HepG2 (cell line): ENCODE data around the gene PML. TPM values are rescaled to one million over a fixed set of nuclear protein-coding genes. Genes with fewer than 3 reads are reported as not detected.
"Not testable (repeated sequence)": the region's sequence is repeated elsewhere in the genome, so short reads cannot be mapped to it uniquely, and the experiment has no call there.

Source experiments
- ATAC-seq: fragments of 200-7000 bp; cut with Tn5 transposase; 3 replicates; pipeline ENCODE4 v1.9.1; 2020; ENCODE audit warnings: mild to moderate bottlenecking, moderate library complexity
- BruUV-seq: library from RNA; stranded (reverse); fragments of 400-500 nt; replicated peaks from 2 replicates; lab custom pipeline; 2021; lab: Mats Ljungman, UMichigan
- CTCF ChIA-PET: fragments of 300-600 bp; formaldehyde crosslinking; extraction: SDS; loops from one replicate; lab custom pipeline; 2021; ENCODE audit warnings: low total read pairs, inconsistent platforms, low intra/inter-chr PET ratio; lab: Yijun Ruan, JAX
- POLR2A ChIA-PET: fragments of 350-600 bp; sonication (Branson Sonifier 250); formaldehyde crosslinking; loops from one replicate; lab custom pipeline; 2020; ENCODE audit warnings: antibody characterized with exemption, inconsistent platforms; lab: Yijun Ruan, JAX
- DNase-seq: peaks from one replicate; pipeline ENCODE4 v3.0.0-alpha.2; 2015; ENCODE audit warnings: low spot score
- FAIRE-seq: peaks from 3 replicates; lab custom pipeline; 2011; peaks lifted over from hg19 to GRCh38; lab: Jason Lieb, UNC
- H2AFZ ChIP-seq: one replicate; pipeline ENCODE4 v1.6.1; 2011; ENCODE audit warnings: low read length, inconsistent platforms
- H3K27ac ChIP-seq: fragments of 300-600 bp; 3 replicates; pipeline ENCODE4 v1.8.0; 2011; ENCODE audit warnings: mixed run types, mild to moderate bottlenecking, mixed read lengths, low read length, inconsistent platforms; ENCODE audit not compliant: insufficient read depth; ENCODE audit errors: extremely low read length
- H3K27me3 ChIP-seq, 2 experiments: fragments of 200-600 bp in 1 of 2; 2 replicates in 1 of 2; 3 replicates in 1 of 2; pipeline versions ENCODE4 v1.6.0 to v1.8.0; 2011; ENCODE audit warnings: low read length in 2 of 2, mild to moderate bottlenecking in 2 of 2, moderate library complexity in 2 of 2, inconsistent platforms in 1 of 2; ENCODE audit not compliant: insufficient read depth in 2 of 2, control insufficient read depth in 1 of 2
- H3K36me3 ChIP-seq, 2 experiments: fragments of 200-600 bp in 1 of 2; replicated peaks in 1 of 2; 2 replicates in 1 of 2; 3 replicates in 1 of 2; pipeline versions ENCODE4 v1.5.1 to v1.8.0; 2011; ENCODE audit warnings: low read length in 2 of 2, inconsistent platforms in 1 of 2; ENCODE audit not compliant: insufficient read depth in 2 of 2, control insufficient read depth in 1 of 2
- H3K4me1 ChIP-seq: 2 replicates; pipeline ENCODE4 v1.5.1; 2012; ENCODE audit warnings: low read length, inconsistent platforms; ENCODE audit not compliant: insufficient read depth
- H3K4me2 ChIP-seq: 2 replicates; pipeline ENCODE4 v1.6.0; 2011; ENCODE audit warnings: low read depth, low read length, inconsistent platforms
- H3K4me3 ChIP-seq, 3 experiments: fragments of 200-600 bp in 1 of 3; sonication (generic), shearing (Covaris generic) in 1 of 3; replicated peaks in 1 of 3; 2 replicates each; pipeline ENCODE4 v1.5.1; 2011 to 2016; ENCODE audit warnings: low read length in 3 of 3, inconsistent platforms in 2 of 3, low read depth in 2 of 3, mild to moderate bottlenecking in 2 of 3, control low read depth in 1 of 3, mixed read lengths in 1 of 3; ENCODE audit not compliant: insufficient read depth in 1 of 3
- H3K79me2 ChIP-seq: one replicate; pipeline ENCODE4 v1.6.1; 2011; ENCODE audit warnings: low read length, inconsistent platforms; ENCODE audit not compliant: insufficient read depth
- H3K9ac ChIP-seq: 2 replicates; pipeline ENCODE4 v1.6.0; 2011; ENCODE audit warnings: mild to moderate bottlenecking, low read depth, low read length, inconsistent platforms; ENCODE audit not compliant: insufficient read depth
- H3K9me3 ChIP-seq: 2 replicates; pipeline ENCODE4 v1.5.1; 2012; ENCODE audit warnings: mild to moderate bottlenecking, low read length
- H4K20me1 ChIP-seq: 2 replicates; pipeline ENCODE4 v1.6.0; 2011; ENCODE audit warnings: inconsistent platforms, mild to moderate bottlenecking, low read length, moderate library complexity; ENCODE audit not compliant: insufficient read depth
- FOXA1 ChIP-seq, 2 experiments: fragments of 450-650 bp in 1 of 2; sonication (generic) in 1 of 2; formaldehyde crosslinking in 1 of 2; IDR thresholded peaks; 2 replicates each; pipeline versions ENCODE4 v1.4.0 to v1.6.1; 2016 to 2020; ENCODE audit warnings: missing genetic modification reagents in 1 of 2
- NFYC ChIP-seq: IDR thresholded peaks from 2 replicates; pipeline ENCODE4 v1.6.1; 2016; ENCODE audit warnings: missing genetic modification reagents, missing compliant biosample characterization
- PAF1 ChIP-seq: IDR thresholded peaks from 2 replicates; pipeline ENCODE4 v1.6.1; 2016; ENCODE audit warnings: missing genetic modification reagents, missing compliant biosample characterization
- PHF8 ChIP-seq: sonication (generic); formaldehyde crosslinking; IDR thresholded peaks from 2 replicates; pipeline ENCODE4 v1.5.0; 2020; ENCODE audit warnings: missing genetic modification reagents
- RERE ChIP-seq: IDR thresholded peaks from 2 replicates; pipeline ENCODE4 v1.6.1; 2016; ENCODE audit warnings: low read depth, missing genetic modification reagents, missing compliant biosample characterization
- WGBS: methylation state at CpG from one replicate; pipeline ENCODE4 v1.1.6; 2017; ENCODE audit warnings: low lambda C conversion rate; 5-methylcytosine and 5-hydroxymethylcytosine counted together
- in situ Hi-C: cut with HindIII; loops from 2 replicates; pipeline ENCODE4 v1.10.0; 2017; ENCODE audit warnings: low pct_unique_long_range_greater_than_20kb; ENCODE audit not compliant: extremely low pct_ligation_motif_present
- intact Hi-C: fragments of 100-400 bp; cut with micrococcal nuclease; formaldehyde crosslinking; loops from one replicate; pipeline ENCODE4 v1.10.0; 2022; ENCODE audit not compliant: unreplicated experiment
- polyA plus RNA-seq, 8 experiments: library from polyadenylated mRNA; depleted of rRNA in 3 of 8; stranded (reverse) in 7 of 8; unstranded in 1 of 8; fragments of >200 nt; fragmentation: Illumina TruSeq in 4 of 8; extraction: Trizol in 4 of 8; gene quantifications; 2 replicates each; pipeline versions ENCODE4 v1.2.1 to v1.2.3, GENCODE V29; 2011 to 2016; ENCODE audit warnings: low read depth in 4 of 8, missing spikeins in 1 of 8, mixed read lengths in 1 of 8; ENCODE audit not compliant: insufficient read depth in 1 of 8
- total RNA-seq, 5 experiments: library from RNA; depleted of rRNA; stranded (reverse); fragments of >200 nt; fragmentation: Illumina TruSeq; extraction: Trizol; gene quantifications; 2 replicates each; pipeline ENCODE4 v1.2.3, GENCODE V29; 2016; ENCODE audit warnings: low read depth in 1 of 5

Gene PML
- total and polyA plus RNA-seq, 2 of the 13 experiments (the other 11 are each of a cell fraction or from before 2014, with no cell fraction given), result 2.9 to 3.9 TPM

- no peak for TF ChIP-seq RERE (CRISPR knock-in tag)
- TF ChIP-seq PHF8 (CRISPR knock-in tag), result no peak
- no peak for TF ChIP-seq FOXA1 (IDR thresholded peaks at IDR 0.05)
- no peak for TF ChIP-seq FOXA1 (CRISPR knock-in tag; IDR thresholded peaks at IDR 0.05)
- TF ChIP-seq PAF1 (CRISPR knock-in tag), result no peak
Observed at GRCh38 chr15:74050556-74051234, 56.2 kb downstream of the PML start (continued).

DNA sequence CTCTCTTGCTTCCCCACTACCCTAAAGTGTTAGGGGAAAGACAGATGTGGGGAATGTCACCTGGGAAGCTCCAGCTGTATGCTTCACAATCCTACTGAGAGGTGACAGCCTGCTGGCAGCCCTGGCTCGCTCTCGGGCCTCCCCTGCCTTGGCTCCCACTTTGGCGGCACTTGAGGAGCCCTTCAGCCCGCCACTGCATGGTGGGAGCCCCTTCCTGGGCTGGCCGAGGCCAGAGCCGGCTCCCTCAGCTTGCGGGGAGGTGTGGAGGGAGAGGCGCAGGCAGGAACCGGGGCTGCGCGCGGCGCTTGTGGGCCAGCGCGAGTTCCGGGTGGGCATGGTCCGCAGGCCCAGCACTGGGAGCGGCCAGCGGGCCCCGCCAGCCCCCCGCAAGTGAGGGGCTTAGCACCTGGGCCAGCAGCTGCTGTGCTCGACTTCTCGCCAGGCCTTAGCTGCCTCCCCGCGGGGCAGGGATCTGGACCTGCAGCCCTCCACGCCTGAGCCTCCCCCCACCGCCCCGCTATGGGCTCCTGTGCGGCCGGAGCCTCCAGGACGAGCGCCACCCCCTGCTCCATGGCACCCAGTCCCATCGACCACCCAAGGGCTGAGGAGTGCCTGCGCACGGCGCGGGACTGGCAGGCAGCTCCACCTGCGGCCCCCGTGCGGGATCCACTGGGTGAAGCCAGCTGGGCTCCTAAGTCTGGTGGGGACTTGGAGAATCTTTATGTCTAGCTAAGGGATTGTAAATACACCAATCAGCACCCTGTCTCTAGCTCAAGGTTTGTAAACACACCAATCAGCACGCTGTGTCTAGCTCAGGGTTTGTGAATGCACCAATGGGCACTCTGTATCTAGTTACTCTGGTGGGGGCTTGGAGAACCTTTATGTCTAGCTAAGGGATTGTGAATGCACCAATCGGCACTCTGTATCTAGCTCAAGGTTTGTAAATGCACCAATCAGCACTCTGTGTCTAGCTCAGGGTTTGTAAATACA, 58.0 kb downstream of the PML start:
- in situ Hi-C loops, H3K4me3 ChIP-seq, H3K36me3 ChIP-seq, H3K79me2 ChIP-seq, BruUV-seq, intact Hi-C loops, H2AFZ ChIP-seq, CTCF ChIA-PET, H3K4me2 ChIP-seq, H3K4me1 ChIP-seq, DNase-seq, H4K20me1 ChIP-seq, H3K27ac ChIP-seq, H3K9ac ChIP-seq, H3K27me3 ChIP-seq, H3K9me3 ChIP-seq, POLR2A ChIA-PET, FAIRE-seq, ATAC-seq: not testable (repeated sequence)
- WGBS, result 98% methylated on average over 8 of the region's 42 CpGs
- peak; percentile 53 for TF ChIP-seq NFYC
